BLaER1 (cell line): ENCODE results near the gene PTPRN2.

Experiments used
- H3K27ac ChIP-seq: shearing (Covaris generic); formaldehyde crosslinking; 2 replicates; pipeline ENCODE4 v1.8.1; 2022
- H3K27me3 ChIP-seq: shearing (Covaris generic); formaldehyde crosslinking; 2 replicates; pipeline ENCODE4 v1.8.1; 2022
- H3K36me3 ChIP-seq: shearing (Covaris generic); formaldehyde crosslinking; 2 replicates; pipeline ENCODE4 v1.8.1; 2022
- H3K4me1 ChIP-seq: shearing (Covaris generic); formaldehyde crosslinking; 2 replicates; pipeline ENCODE4 v1.8.1; 2022
- H3K4me2 ChIP-seq: shearing (Covaris generic); formaldehyde crosslinking; 2 replicates; pipeline ENCODE4 v1.8.1; 2022
- H3K4me3 ChIP-seq: shearing (Covaris generic); formaldehyde crosslinking; 2 replicates; pipeline ENCODE4 v1.8.1; 2022
- H3K9ac ChIP-seq: shearing (Covaris generic); formaldehyde crosslinking; 2 replicates; pipeline ENCODE4 v1.8.1; 2022
- H3K9me3 ChIP-seq: shearing (Covaris generic); formaldehyde crosslinking; 2 replicates; pipeline ENCODE4 v1.8.1; 2022
- H4K20me1 ChIP-seq: shearing (Covaris generic); formaldehyde crosslinking; 2 replicates; pipeline ENCODE4 v1.8.1; 2022
- Cebpa-rat ChIP-seq: shearing (Covaris generic); IDR thresholded peaks from 2 replicates; pipeline ENCODE4 v1.8.1; 2022

Gene PTPRN2

GRCh38 chr7:157871681-157872080 is 715.9 kb downstream of the PTPRN2 start:
- Histone ChIP-seq H3K27ac (no peak overlapping the region), H3K9ac (no peak overlapping the region), H3K4me1 (peaks cover 25% of the 10 kb centered on the region), H3K36me3 (no peaks in the 10 kb centered on the region), H4K20me1 (no peaks in the 10 kb centered on the region), H3K9me3 (peaks cover 25% of the 10 kb centered on the region), H3K27me3 (no peaks in the 10 kb centered on the region; the same call in 1 of the 2 replicates), H3K4me2 (no peak overlapping the region), H3K4me3 (no peak overlapping the region)
- TF ChIP-seq Cebpa-rat = no peak

- Histone ChIP-seq H4K20me1 (no peaks in the 10 kb centered on the region), H3K36me3 (no peaks in the 10 kb centered on the region), H3K4me1 (peaks cover 19% of the 10 kb centered on the region), H3K27ac (no peak overlapping the region), H3K4me3 (no peak overlapping the region), H3K27me3 (no peaks in the 10 kb centered on the region), H3K9me3 (peaks cover 25% of the 10 kb centered on the region), H3K9ac (no peak overlapping the region), H3K4me2 (no peak overlapping the region)
- TF ChIP-seq Cebpa-rat = no peak
Observed at GRCh38 chr7:157870644-157871290, 716.9 kb downstream of the PTPRN2 start.

GRCh38 chr7:157869793-157870192 is 717.8 kb downstream of the PTPRN2 start:
- Histone ChIP-seq H3K4me2 (no peak overlapping the region), H3K9me3 (peaks cover 25% of the 10 kb centered on the region), H3K36me3 (no peaks in the 10 kb centered on the region), H3K4me1 (peaks cover 11% of the 10 kb centered on the region), H4K20me1 (no peaks in the 10 kb centered on the region), H3K27me3 (no peaks in the 10 kb centered on the region), H3K9ac (no peak overlapping the region), H3K27ac (no peak overlapping the region), H3K4me3 (no peak overlapping the region)
- no peak for TF ChIP-seq Cebpa-rat

GRCh38 chr7:157867685-157868305 is 719.8 kb downstream of the PTPRN2 start:
- TF ChIP-seq Cebpa-rat = no peak
- Histone ChIP-seq H3K4me2 (no peak overlapping the region), H3K27me3 (no peaks in the 10 kb centered on the region), H3K27ac (no peak overlapping the region), H3K9ac (no peak overlapping the region), H3K36me3 (no peaks in the 10 kb centered on the region; the same call in 1 of the 2 replicates), H3K4me3 (no peak overlapping the region), H3K4me1 (no peaks in the 10 kb centered on the region; the same call in 1 of the 2 replicates), H4K20me1 (no peaks in the 10 kb centered on the region), H3K9me3 (peaks cover 25% of the 10 kb centered on the region)

- Histone ChIP-seq H3K9ac (no peak overlapping the region), H3K4me2 (no peak overlapping the region)
Observed at GRCh38 chr7:157866336-157866924, 721.2 kb downstream of the PTPRN2 start.

GRCh38 chr7:157865351-157866165 is 722.1 kb downstream of the PTPRN2 start:
- H3K4me3 ChIP-seq = no peak overlapping the region
- H3K4me2 ChIP-seq = no peak overlapping the region
- H3K4me1 ChIP-seq = no peaks in the 10 kb centered on the region
- peaks cover 25% of the 10 kb centered on the region for H3K9me3 ChIP-seq
- H3K27ac ChIP-seq = no peak overlapping the region
- no peaks in the 10 kb centered on the region; the same call in 1 of the 2 replicates for H3K36me3 ChIP-seq
- no peaks in the 10 kb centered on the region for H3K27me3 ChIP-seq
- H3K9ac ChIP-seq = no peak overlapping the region
- TF ChIP-seq Cebpa-rat = no peak
- no peaks in the 10 kb centered on the region for H4K20me1 ChIP-seq

More at GRCh38 chr7:157866336-157866924, 721.2 kb downstream of the PTPRN2 start:
- Histone ChIP-seq H3K27me3 (no peaks in the 10 kb centered on the region), H4K20me1 (no peaks in the 10 kb centered on the region), H3K27ac (no peak overlapping the region), H3K36me3 (no peaks in the 10 kb centered on the region; the same call in 1 of the 2 replicates), H3K9me3 (peaks cover 25% of the 10 kb centered on the region), H3K4me1 (no peaks in the 10 kb centered on the region), H3K4me3 (no peak overlapping the region)
- TF ChIP-seq Cebpa-rat = no peak

GRCh38 chr7:157864911-157865310 is 722.7 kb downstream of the PTPRN2 start:
- H3K9ac ChIP-seq = no peak overlapping the region
- no peaks in the 10 kb centered on the region for H3K4me1 ChIP-seq

GRCh38 chr7:157863906-157864810 is 723.5 kb downstream of the PTPRN2 start:
- no peaks in the 10 kb centered on the region for H4K20me1 ChIP-seq
- TF ChIP-seq Cebpa-rat = no peak
- no peak overlapping the region for H3K4me2 ChIP-seq
- H3K9ac ChIP-seq = no peak overlapping the region
- H3K36me3 ChIP-seq = no peaks in the 10 kb centered on the region; the same call in 1 of the 2 replicates
- no peak overlapping the region for H3K27ac ChIP-seq
- no peaks in the 10 kb centered on the region for H3K4me1 ChIP-seq
- H3K27me3 ChIP-seq = no peaks in the 10 kb centered on the region
- H3K9me3 ChIP-seq = peaks cover 16% of the 10 kb centered on the region
- H3K4me3 ChIP-seq = no peak overlapping the region

More at GRCh38 chr7:157864911-157865310, 722.7 kb downstream of the PTPRN2 start:
- Histone ChIP-seq H3K36me3 (no peaks in the 10 kb centered on the region; the same call in 1 of the 2 replicates), H3K9me3 (peaks cover 24% of the 10 kb centered on the region), H3K4me2 (no peak overlapping the region), H3K27ac (no peak overlapping the region), H3K27me3 (no peaks in the 10 kb centered on the region), H3K4me3 (no peak overlapping the region), H4K20me1 (no peaks in the 10 kb centered on the region)
- TF ChIP-seq Cebpa-rat = no peak

GRCh38 chr7:157863176-157863575 is 724.4 kb downstream of the PTPRN2 start:
- H4K20me1 ChIP-seq = no peaks in the 10 kb centered on the region
- no peak overlapping the region for H3K4me3 ChIP-seq
- no peak overlapping the region for H3K27ac ChIP-seq
- TF ChIP-seq Cebpa-rat = no peak
- no peaks in the 10 kb centered on the region for H3K27me3 ChIP-seq
- H3K36me3 ChIP-seq = no peaks in the 10 kb centered on the region; the same call in 1 of the 2 replicates
- H3K9me3 ChIP-seq = peaks cover 10% of the 10 kb centered on the region
- H3K4me1 ChIP-seq = no peaks in the 10 kb centered on the region
- H3K9ac ChIP-seq = no peak overlapping the region
- no peak overlapping the region for H3K4me2 ChIP-seq
